K562 (cell line): ENCODE measurements around the gene ROPN1B. TPM values are rescaled to one million over a fixed set of nuclear protein-coding genes. Genes with fewer than 3 reads are reported as not detected.

Experiments
- ATAC-seq: fragments of 200-7000 bp; cut with Tn5 transposase; 3 replicates; pipeline ENCODE4 v1.9.1; 2020; ENCODE audit warnings: moderate library complexity
- BruUV-seq: library from RNA; stranded (reverse); fragments of 400-500 nt; replicated peaks from 2 replicates; lab custom pipeline; 2021; lab: Mats Ljungman, UMichigan
- CTCF ChIA-PET: fragments of 300-600 bp; formaldehyde crosslinking; extraction: SDS; loops from one replicate; lab custom pipeline; 2021; ENCODE audit warnings: low intra/inter-chr PET ratio; lab: Yijun Ruan, JAX
- POLR2A ChIA-PET: fragments of 300-600, 350-650 bp; sonication (Branson Sonifier 250); formaldehyde crosslinking; extraction: SDS; loops from one replicate; lab custom pipeline; 2021; ENCODE audit warnings: antibody characterized with exemption, inconsistent platforms; lab: Yijun Ruan, JAX
- DNase-seq, 4 experiments: peaks; one replicate each; pipeline versions ENCODE4 v3.0.0 to v3.0.0-alpha.2; 2011 to 2018; ENCODE audit warnings: low spot score in 3 of 4, mixed read lengths in 3 of 4; ENCODE audit errors: extremely low read depth in 1 of 4
- FAIRE-seq: peaks from 2 replicates; lab custom pipeline; 2011; peaks lifted over from hg19 to GRCh38; lab: Jason Lieb, UNC
- H2AFZ ChIP-seq: 2 replicates; pipeline ENCODE4 v1.6.0; 2011; ENCODE audit warnings: low read depth, low read length, control low read depth, inconsistent platforms
- H3K27ac ChIP-seq: fragments of 200-600 bp; 3 replicates; pipeline ENCODE4 v1.8.0; 2011; ENCODE audit warnings: low read depth, mild to moderate bottlenecking, control low read depth, inconsistent platforms, low read length, moderate library complexity, mixed read lengths; ENCODE audit errors: extremely low read depth
- H3K27me3 ChIP-seq, 2 experiments: fragments of 300-600 bp in 1 of 2; 2 replicates in 1 of 2; 3 replicates in 1 of 2; pipeline versions ENCODE4 v1.6.0 to v1.8.0; 2011; ENCODE audit warnings: inconsistent platforms in 2 of 2, low read length in 2 of 2, mild to moderate bottlenecking in 1 of 2, mixed read lengths in 1 of 2, moderate library complexity in 1 of 2; ENCODE audit not compliant: control insufficient read depth in 2 of 2, insufficient read depth in 2 of 2
- H3K36me3 ChIP-seq: fragments of 300-600 bp; 3 replicates; pipeline ENCODE4 v1.8.0; 2011; ENCODE audit warnings: mild to moderate bottlenecking, low read length, inconsistent platforms; ENCODE audit not compliant: control insufficient read depth, insufficient read depth
- H3K4me1 ChIP-seq, 2 experiments: fragments of 200-600 bp in 1 of 2; replicated peaks in 1 of 2; 2 replicates in 1 of 2; 3 replicates in 1 of 2; pipeline versions ENCODE4 v1.5.1 to v1.8.0; 2011; ENCODE audit warnings: inconsistent platforms in 2 of 2, low read length in 2 of 2, mild to moderate bottlenecking in 1 of 2, mixed read lengths in 1 of 2, moderate library complexity in 1 of 2; ENCODE audit not compliant: control insufficient read depth in 2 of 2, insufficient read depth in 2 of 2
- H3K4me2 ChIP-seq: 2 replicates; pipeline ENCODE4 v1.6.1; 2011; ENCODE audit warnings: low read length, control low read depth, inconsistent platforms, mixed read lengths; ENCODE audit not compliant: insufficient read depth
- H3K4me3 ChIP-seq: fragments of 200-600 bp; sonication (generic), shearing (Covaris generic); 2 replicates; pipeline ENCODE4 v1.5.1; 2016; ENCODE audit warnings: control low read depth, inconsistent platforms
- H3K79me2 ChIP-seq: fragments of 200-600 bp; 3 replicates; pipeline ENCODE4 v1.8.0; 2011; ENCODE audit warnings: low read length, inconsistent platforms; ENCODE audit not compliant: control insufficient read depth, insufficient read depth
- H3K9ac ChIP-seq, 2 experiments: 2 replicates each; pipeline versions ENCODE4 v1.6.0 to v1.6.1; 2011; ENCODE audit warnings: low read depth in 2 of 2, low read length in 2 of 2, control low read depth in 1 of 2, inconsistent platforms in 1 of 2, mild to moderate bottlenecking in 1 of 2, mixed read lengths in 1 of 2; ENCODE audit not compliant: insufficient read depth in 1 of 2
- H3K9me1 ChIP-seq: one replicate; pipeline ENCODE4 v1.6.0; 2011; ENCODE audit warnings: inconsistent platforms, mild to moderate bottlenecking, low read length, moderate library complexity; ENCODE audit not compliant: control insufficient read depth, insufficient read depth
- H3K9me3 ChIP-seq: replicated peaks from 2 replicates; pipeline ENCODE4 v1.5.1; 2011; ENCODE audit warnings: low read depth, low read length, inconsistent platforms; ENCODE audit not compliant: control insufficient read depth, insufficient read depth
- H4K20me1 ChIP-seq: replicated peaks from 2 replicates; pipeline ENCODE4 v1.6.1; 2011; ENCODE audit warnings: low read length, inconsistent platforms, mixed read lengths; ENCODE audit not compliant: control insufficient read depth, insufficient read depth
- BRCA1 ChIP-seq, 2 experiments: fragments of 450-650 bp in 1 of 2; sonication (generic) in 1 of 2; formaldehyde crosslinking in 1 of 2; IDR thresholded peaks; 2 replicates each; pipeline versions ENCODE4 v1.5.0 to v1.6.1; 2017 to 2020; ENCODE audit warnings: mild to moderate bottlenecking in 1 of 2, missing genetic modification reagents in 1 of 2
- JUND ChIP-seq, 2 experiments: IDR thresholded peaks; 2 replicates in 1 of 2; 3 replicates in 1 of 2; pipeline ENCODE4 v1.6.1; 2011; ENCODE audit warnings: borderline replicate concordance in 2 of 2, low read depth in 2 of 2, low read length in 2 of 2, improper control_type of control experiment in 1 of 2, missing biosample characterization in 1 of 2, missing genetic modification characterization in 1 of 2, missing genetic modification reagents in 1 of 2
- WGBS: fragments of 100-300 bp; shearing (Covaris generic); methylation state at CpG from one replicate; pipeline ENCODE4 v1.1.6; 2016; ENCODE audit warnings: low coverage, mixed read lengths; ENCODE audit not compliant: insufficient coverage; ENCODE audit errors: missing lambda C conversion rate; 5-methylcytosine and 5-hydroxymethylcytosine counted together
- in situ Hi-C: fragments of 300-500 bp; cut with MboI; formaldehyde crosslinking; loops from 4 replicates; pipeline ENCODE4 v1.15.0; 2018; ENCODE audit warnings: inconsistent platforms, mixed read lengths
- intact Hi-C: fragments of 100-400 bp; cut with micrococcal nuclease; formaldehyde crosslinking; loops from 2 replicates; pipeline ENCODE4 v1.14.2; 2022
- polyA plus RNA-seq, 8 experiments: library from polyadenylated mRNA; depleted of rRNA in 4 of 8; stranded (reverse) in 5 of 8; unstranded in 3 of 8; fragments of >200 nt; fragmentation: Nextera tagmentation in 2 of 8; fragmentation: Illumina TruSeq in 1 of 8; extraction: Ambion mirVana in 2 of 8; extraction: Trizol in 1 of 8; gene quantifications; 2 replicates each; pipeline versions ENCODE4 v1.2.1 to v1.2.3, GENCODE V29; 2011 to 2014; ENCODE audit warnings: inconsistent platforms in 1 of 8, missing spikeins in 1 of 8
- total RNA-seq, 7 experiments: library from RNA; depleted of rRNA in 6 of 7; stranded (reverse); fragments of >200 nt in 6 of 7; fragmentation: Illumina TruSeq in 2 of 7; extraction: Trizol in 2 of 7; gene quantifications; 2 replicates each; pipeline versions ENCODE4 v1.2.1 to v1.2.3, GENCODE V29; 2011 to 2021; ENCODE audit warnings: low replicate concordance in 1 of 7
- TF ChIP-seq, protein P1 (sequence below): fragments of 450-650 bp; IDR thresholded peaks from 2 replicates; pipeline ENCODE4 v1.6.1; 2018; ENCODE audit not compliant: partially characterized antibody
- TF ChIP-seq, protein P2 (sequence below), 2 experiments: fragments of 450-650 bp; IDR thresholded peaks; 2 replicates each; pipeline ENCODE4 v1.6.1; 2016; ENCODE audit warnings: mild to moderate bottlenecking in 2 of 2, borderline replicate concordance in 1 of 2, low read depth in 1 of 2, moderate library complexity in 1 of 2

The ROPN1B gene
- total and polyA plus RNA-seq, 9 of the 15 experiments (the other 6 are each of a cell fraction or from before 2014, with no cell fraction given): not detected

DNA sequence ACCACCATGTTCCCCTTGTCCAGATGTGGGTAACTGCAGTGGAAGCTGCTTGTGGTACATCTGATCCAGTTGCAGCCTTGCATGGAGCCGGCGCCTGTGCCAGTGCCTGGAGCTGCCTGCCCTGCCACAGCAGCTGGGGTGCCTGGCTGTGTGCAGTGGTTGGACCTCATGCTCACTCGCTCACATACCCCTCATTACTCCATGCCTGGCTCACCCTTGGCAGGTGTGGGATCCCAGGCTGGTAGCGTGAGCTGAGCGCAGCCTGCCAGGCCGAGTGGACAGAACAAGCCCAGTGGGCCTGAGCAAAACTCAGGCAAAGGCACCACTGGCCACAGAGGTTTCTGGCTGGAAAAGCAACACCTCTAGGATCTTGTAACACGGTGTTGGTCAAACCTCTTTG, 35.7 kb downstream of the ROPN1B start (continued):
- TF ChIP-seq JUND (IDR thresholded peaks at IDR 0.05; ENCODE audit: borderline replicate concordance, low read depth, low read length) (no peak), JUND (tag; IDR thresholded peaks at IDR 0.05; ENCODE audit: borderline replicate concordance, low read depth, low read length) (no peak)

DNA sequence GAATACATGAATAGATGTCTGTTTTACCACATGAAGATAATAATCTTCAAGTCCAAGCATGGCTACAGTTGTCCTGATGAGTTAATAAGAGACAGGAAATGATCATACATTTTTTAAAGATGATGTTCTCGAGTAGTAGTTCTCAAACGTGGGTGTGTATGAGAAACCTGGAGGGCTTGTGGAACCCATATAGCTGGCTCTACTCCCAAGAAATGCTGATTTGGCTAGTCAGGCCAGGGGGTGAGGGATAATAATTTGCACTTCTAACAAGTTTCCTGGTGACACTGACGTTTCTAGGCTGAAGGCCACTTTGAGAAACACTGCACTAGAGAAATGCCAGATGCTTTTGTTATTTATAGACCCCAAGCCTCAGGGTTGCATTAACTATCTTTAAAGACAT, 37.0 kb downstream of the ROPN1B start:
- Histone ChIP-seq H3K27ac (no peak overlapping the region), H4K20me1 (no peaks in the 10 kb centered on the region), H2AFZ (no peak overlapping the region), H3K36me3 (peaks cover 2% of the 10 kb centered on the region; the same call in 1 of the 3 replicates), H3K4me3 (no peak overlapping the region), H3K27me3 (no peaks in the 10 kb centered on the region), H3K9me1 (no peaks in the 10 kb centered on the region), H3K9me3 (no peaks in the 10 kb centered on the region), H3K4me2 (no peak overlapping the region), H3K4me1 (no peaks in the 10 kb centered on the region; a peak in 1 of 5 replicates), H3K9ac (no peak overlapping the region), H3K79me2 (no peaks in the 10 kb centered on the region)
- no peak for ATAC-seq
- 4% methylated on average over 3 of the region's 3 CpGs for WGBS
- no peak for FAIRE-seq
- POLR2A ChIA-PET: no interaction called here
- in situ Hi-C loops: no loop called here
- CTCF ChIA-PET: no interaction called here
- intact Hi-C loops: no loop called here
- no peak for DNase-seq
- BruUV-seq: no TSS peak
- no peak for TF ChIP-seq BRCA1 (IDR thresholded peaks at IDR 0.05)
- TF ChIP-seq BRCA1 (CRISPR knock-in tag; IDR thresholded peaks at IDR 0.05): no peak
- TF ChIP-seq, protein P1, sequence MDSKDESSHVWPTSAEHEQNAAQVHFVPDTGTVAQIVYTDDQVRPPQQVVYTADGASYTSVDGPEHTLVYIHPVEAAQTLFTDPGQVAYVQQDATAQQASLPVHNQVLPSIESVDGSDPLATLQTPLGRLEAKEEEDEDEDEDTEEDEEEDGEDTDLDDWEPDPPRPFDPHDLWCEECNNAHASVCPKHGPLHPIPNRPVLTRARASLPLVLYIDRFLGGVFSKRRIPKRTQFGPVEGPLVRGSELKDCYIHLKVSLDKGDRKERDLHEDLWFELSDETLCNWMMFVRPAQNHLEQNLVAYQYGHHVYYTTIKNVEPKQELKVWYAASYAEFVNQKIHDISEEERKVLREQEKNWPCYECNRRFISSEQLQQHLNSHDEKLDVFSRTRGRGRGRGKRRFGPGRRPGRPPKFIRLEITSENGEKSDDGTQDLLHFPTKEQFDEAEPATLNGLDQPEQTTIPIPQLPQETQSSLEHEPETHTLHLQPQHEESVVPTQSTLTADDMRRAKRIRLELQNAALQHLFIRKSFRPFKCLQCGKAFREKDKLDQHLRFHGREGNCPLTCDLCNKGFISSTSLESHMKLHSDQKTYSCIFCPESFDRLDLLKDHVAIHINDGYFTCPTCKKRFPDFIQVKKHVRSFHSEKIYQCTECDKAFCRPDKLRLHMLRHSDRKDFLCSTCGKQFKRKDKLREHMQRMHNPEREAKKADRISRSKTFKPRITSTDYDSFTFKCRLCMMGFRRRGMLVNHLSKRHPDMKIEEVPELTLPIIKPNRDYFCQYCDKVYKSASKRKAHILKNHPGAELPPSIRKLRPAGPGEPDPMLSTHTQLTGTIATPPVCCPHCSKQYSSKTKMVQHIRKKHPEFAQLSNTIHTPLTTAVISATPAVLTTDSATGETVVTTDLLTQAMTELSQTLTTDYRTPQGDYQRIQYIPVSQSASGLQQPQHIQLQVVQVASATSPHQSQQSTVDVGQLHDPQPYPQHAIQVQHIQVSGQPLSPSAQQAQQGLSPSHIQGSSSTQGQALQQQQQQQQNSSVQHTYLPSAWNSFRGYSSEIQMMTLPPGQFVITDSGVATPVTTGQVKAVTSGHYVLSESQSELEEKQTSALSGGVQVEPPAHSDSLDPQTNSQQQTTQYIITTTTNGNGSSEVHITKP: no peak
- TF ChIP-seq, protein P2, sequence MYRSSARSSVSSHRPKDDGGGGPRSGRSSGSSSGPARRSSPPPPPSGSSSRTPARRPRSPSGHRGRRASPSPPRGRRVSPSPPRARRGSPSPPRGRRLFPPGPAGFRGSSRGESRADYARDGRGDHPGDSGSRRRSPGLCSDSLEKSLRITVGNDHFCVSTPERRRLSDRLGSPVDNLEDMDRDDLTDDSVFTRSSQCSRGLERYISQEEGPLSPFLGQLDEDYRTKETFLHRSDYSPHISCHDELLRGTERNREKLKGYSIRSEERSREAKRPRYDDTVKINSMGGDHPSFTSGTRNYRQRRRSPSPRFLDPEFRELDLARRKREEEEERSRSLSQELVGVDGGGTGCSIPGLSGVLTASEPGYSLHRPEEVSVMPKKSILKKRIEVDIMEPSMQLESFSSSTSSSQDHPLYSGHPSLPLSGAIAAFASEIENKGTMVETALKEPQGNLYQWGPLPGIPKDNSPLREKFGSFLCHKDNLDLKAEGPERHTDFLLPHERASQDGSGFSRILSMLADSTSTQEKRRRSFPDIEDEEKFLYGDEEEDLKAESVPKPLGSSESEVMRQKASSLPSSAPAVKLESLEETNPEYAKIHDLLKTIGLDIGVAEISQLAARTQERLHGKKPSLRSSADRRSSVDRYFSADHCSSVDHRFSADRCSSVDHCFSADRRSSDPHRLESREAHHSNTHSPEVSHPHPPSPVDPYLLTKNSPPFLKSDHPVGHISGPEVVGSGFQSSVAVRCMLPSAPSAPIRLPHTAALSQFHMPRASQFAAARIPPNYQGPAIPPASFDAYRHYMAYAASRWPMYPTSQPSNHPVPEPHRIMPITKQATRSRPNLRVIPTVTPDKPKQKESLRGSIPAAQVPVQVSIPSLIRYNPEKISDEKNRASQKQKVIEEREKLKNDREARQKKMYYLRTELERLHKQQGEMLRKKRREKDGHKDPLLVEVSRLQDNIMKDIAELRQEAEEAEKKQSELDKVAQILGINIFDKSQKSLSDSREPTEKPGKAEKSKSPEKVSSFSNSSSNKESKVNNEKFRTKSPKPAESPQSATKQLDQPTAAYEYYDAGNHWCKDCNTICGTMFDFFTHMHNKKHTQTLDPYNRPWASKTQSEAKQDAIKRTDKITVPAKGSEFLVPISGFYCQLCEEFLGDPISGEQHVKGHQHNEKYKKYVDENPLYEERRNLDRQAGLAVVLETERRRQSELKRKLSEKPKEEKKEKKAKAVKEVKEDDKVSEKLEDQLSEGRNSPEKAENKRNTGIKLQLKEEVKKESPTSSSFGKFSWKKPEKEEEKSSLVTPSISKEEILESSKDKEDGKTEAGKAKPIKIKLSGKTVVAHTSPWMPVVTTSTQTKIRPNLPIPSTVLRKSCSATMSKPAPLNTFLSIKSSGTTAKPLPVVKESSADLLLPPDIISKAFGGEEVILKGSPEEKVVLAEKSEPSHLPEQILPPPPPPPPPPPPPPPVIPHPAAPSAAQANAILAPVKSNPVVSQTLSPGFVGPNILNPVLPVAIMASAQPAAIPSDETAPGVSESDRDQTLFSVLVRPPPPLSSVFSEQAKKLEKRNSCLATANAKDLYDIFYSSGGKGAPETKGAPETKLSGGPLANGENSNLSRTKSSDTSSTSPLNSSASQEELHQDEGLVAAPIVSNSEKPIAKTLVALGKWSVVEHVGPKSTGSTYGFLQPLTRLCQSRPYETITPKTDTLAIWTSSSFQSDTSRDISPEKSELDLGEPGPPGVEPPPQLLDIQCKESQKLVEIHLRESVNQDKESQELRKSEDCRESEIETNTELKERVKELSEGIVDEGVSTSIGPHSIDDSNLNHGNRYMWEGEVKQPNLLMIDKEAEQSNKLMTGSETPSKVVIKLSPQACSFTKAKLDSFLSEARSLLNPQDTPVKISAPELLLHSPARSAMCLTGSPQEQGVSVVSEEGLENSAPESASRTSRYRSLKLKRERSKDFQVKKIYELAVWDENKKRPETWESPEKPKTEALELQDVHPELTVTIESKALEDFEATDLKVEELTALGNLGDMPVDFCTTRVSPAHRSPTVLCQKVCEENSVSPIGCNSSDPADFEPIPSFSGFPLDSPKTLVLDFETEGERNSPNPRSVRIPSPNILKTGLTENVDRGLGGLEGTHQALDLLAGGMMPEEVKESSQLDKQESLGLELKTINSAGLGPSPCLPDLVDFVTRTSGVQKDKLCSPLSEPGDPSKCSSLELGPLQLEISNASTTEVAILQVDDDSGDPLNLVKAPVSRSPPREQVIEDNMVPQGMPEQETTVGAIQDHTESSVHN (IDR thresholded peaks at IDR 0.05; ENCODE audit: borderline replicate concordance in 1 of 2, low read depth in 1 of 2): no peak
